ENCODE measurements around the gene CYSLTR2. TPM values are rescaled to one million over a fixed set of nuclear protein-coding genes. Genes with fewer than 3 reads are reported as not detected.

The CYSLTR2 gene
- total and polyA plus RNA-seq, 2 donors (not counting 1 experiment from before 2014, with no cell fraction given), result 0.03 TPM; not detected in 1

- H3K27ac ChIP-seq (ENCODE audit: insufficient read depth, low read length), result no peak overlapping the region
- H3K9ac ChIP-seq (ENCODE audit: insufficient read depth, low read length), result no peak overlapping the region
- H3K4me1 ChIP-seq (ENCODE audit: control insufficient read depth, extremely low read depth, insufficient read depth, low read length), result no peaks in the 10 kb centered on the region
- H3K27me3 ChIP-seq (ENCODE audit: control insufficient read depth, insufficient read depth, low read length), result no peaks in the 10 kb centered on the region
- TF ChIP-seq CTCF (conservative IDR thresholded peaks at IDR 0.05 in 1 of 2, IDR thresholded peaks at IDR 0.05 in 1 of 2; ENCODE audit: low read depth in 1 of 2, low read length in 2 of 2) (no peak), EZH2 (IDR thresholded peaks at IDR 0.05; ENCODE audit: low read length, missing control alignments) (no peak)
- no peaks in the 10 kb centered on the region for H4K20me1 ChIP-seq (ENCODE audit: control insufficient read depth, extremely low read depth, insufficient read depth, low read length)
- no peaks in the 10 kb centered on the region for H3K79me2 ChIP-seq (ENCODE audit: control insufficient read depth, insufficient read depth, low read length)
- no peak overlapping the region for H2AFZ ChIP-seq (ENCODE audit: low read length)
- peak in 1 of 2 donors; percentile 38 for DNase-seq (ENCODE audit: low read depth in 2 of 2)
- H3K4me2 ChIP-seq (ENCODE audit: extremely low read depth, insufficient read depth, low read length), result no peak overlapping the region
- H3K4me3 ChIP-seq (replicated peaks in 1 of 4; ENCODE audit: control extremely low read depth in 1 of 4, insufficient read depth in 1 of 4, low read depth in 3 of 4, low read length in 4 of 4), result no peak overlapping the region
- H3K36me3 ChIP-seq (ENCODE audit: control insufficient read depth, insufficient read depth, low read length), result no peaks in the 10 kb centered on the region
- no peaks in the 10 kb centered on the region for H3K9me3 ChIP-seq (ENCODE audit: control insufficient read depth, insufficient read depth, low read depth, low read length)
Measured at GRCh38 chr13:48733739-48734335, 80.1 kb downstream of the CYSLTR2 start.

- H3K9ac ChIP-seq (ENCODE audit: insufficient read depth, low read length), result no peak overlapping the region
- H3K4me3 ChIP-seq (replicated peaks in 1 of 4; ENCODE audit: control extremely low read depth in 1 of 4, insufficient read depth in 1 of 4, low read depth in 3 of 4, low read length in 4 of 4), result no peak overlapping the region
- no peaks in the 10 kb centered on the region for H3K9me3 ChIP-seq (ENCODE audit: control insufficient read depth, insufficient read depth, low read depth, low read length)
- no peaks in the 10 kb centered on the region for H3K36me3 ChIP-seq (ENCODE audit: control insufficient read depth, insufficient read depth, low read length)
- no peaks in the 10 kb centered on the region for H3K79me2 ChIP-seq (ENCODE audit: control insufficient read depth, insufficient read depth, low read length)
- no peak overlapping the region for H3K4me2 ChIP-seq (ENCODE audit: extremely low read depth, insufficient read depth, low read length)
- H3K27ac ChIP-seq (ENCODE audit: insufficient read depth, low read length), result no peak overlapping the region
- H2AFZ ChIP-seq (ENCODE audit: low read length), result no peak overlapping the region
- H3K4me1 ChIP-seq (ENCODE audit: control insufficient read depth, extremely low read depth, insufficient read depth, low read length), result no peaks in the 10 kb centered on the region
- no peaks in the 10 kb centered on the region for H3K27me3 ChIP-seq (ENCODE audit: control insufficient read depth, insufficient read depth, low read length)
- no peak for DNase-seq (ENCODE audit: low read depth in 2 of 2)
- TF ChIP-seq EZH2 (IDR thresholded peaks at IDR 0.05; ENCODE audit: low read length, missing control alignments), result no peak
- no peak for TF ChIP-seq CTCF (conservative IDR thresholded peaks at IDR 0.05 in 1 of 2, IDR thresholded peaks at IDR 0.05 in 1 of 2; ENCODE audit: low read depth in 1 of 2, low read length in 2 of 2)
- H4K20me1 ChIP-seq (ENCODE audit: control insufficient read depth, extremely low read depth, insufficient read depth, low read length), result no peaks in the 10 kb centered on the region
Measured at GRCh38 chr13:48735571-48735970, 81.8 kb downstream of the CYSLTR2 start.

- TF ChIP-seq EZH2 (IDR thresholded peaks at IDR 0.05; ENCODE audit: low read length, missing control alignments) (no peak), CTCF (conservative IDR thresholded peaks at IDR 0.05 in 1 of 2, IDR thresholded peaks at IDR 0.05 in 1 of 2; ENCODE audit: low read depth in 1 of 2, low read length in 2 of 2) (no peak)
- DNase-seq (ENCODE audit: low read depth in 2 of 2), result no peak
- Histone ChIP-seq H3K36me3 (ENCODE audit: control insufficient read depth, insufficient read depth, low read length) (no peaks in the 10 kb centered on the region), H4K20me1 (ENCODE audit: control insufficient read depth, extremely low read depth, insufficient read depth, low read length) (no peaks in the 10 kb centered on the region), H3K4me3 (replicated peaks in 1 of 4; ENCODE audit: control extremely low read depth in 1 of 4, insufficient read depth in 1 of 4, low read depth in 3 of 4, low read length in 4 of 4) (no peak overlapping the region), H3K27ac (ENCODE audit: insufficient read depth, low read length) (no peak overlapping the region), H3K79me2 (ENCODE audit: control insufficient read depth, insufficient read depth, low read length) (no peaks in the 10 kb centered on the region), H3K9ac (ENCODE audit: insufficient read depth, low read length) (no peak overlapping the region), H3K27me3 (ENCODE audit: control insufficient read depth, insufficient read depth, low read length) (no peaks in the 10 kb centered on the region), H3K4me1 (ENCODE audit: control insufficient read depth, extremely low read depth, insufficient read depth, low read length) (no peaks in the 10 kb centered on the region), H2AFZ (ENCODE audit: low read length) (no peak overlapping the region), H3K9me3 (ENCODE audit: control insufficient read depth, insufficient read depth, low read depth, low read length) (no peaks in the 10 kb centered on the region), H3K4me2 (ENCODE audit: extremely low read depth, insufficient read depth, low read length) (no peak overlapping the region)
Measured at GRCh38 chr13:48737689-48738088, 84.0 kb downstream of the CYSLTR2 start.

Data from fibroblast of lung (primary cell).